Testis (tissue), 3 donors: Measurements from ENCODE around the gene SMIM35. TPM values are rescaled to one million over a fixed set of nuclear protein-coding genes. Genes with fewer than 3 reads are reported as not detected.

Source experiments
- DNase-seq: peaks from one replicate; pipeline ENCODE4 v3.0.0-alpha.2; 2019
- H3K27ac ChIP-seq, 2 donors: fragments of 200-600 bp; sonication (generic); one replicate each; pipeline ENCODE4 v1.5.1; 2019
- H3K27me3 ChIP-seq: fragments of 200-600 bp; sonication (generic); one replicate; pipeline ENCODE4 v1.5.1; 2019
- H3K36me3 ChIP-seq: fragments of 200-600 bp; sonication (generic); one replicate; pipeline ENCODE4 v1.5.1; 2017; ENCODE audit warnings: low read depth; ENCODE audit errors: missing control alignments
- H3K4me1 ChIP-seq: fragments of 200-600 bp; sonication (generic); one replicate; pipeline ENCODE4 v1.5.1; 2019
- H3K4me3 ChIP-seq, 2 donors: fragments of 200-600 bp; sonication (generic); one replicate each; pipeline ENCODE4 v1.5.1; 2017 to 2019
- H3K9me3 ChIP-seq: fragments of 200-600 bp; sonication (generic); one replicate; pipeline ENCODE4 v1.5.1; 2017
- POLR2A ChIP-seq: fragments of 450-650 bp; IDR thresholded peaks from one replicate; pipeline ENCODE4 v1.6.1; 2017; ENCODE audit warnings: antibody characterized with exemption, mild to moderate bottlenecking, moderate library complexity
- WGBS, 2 donors: methylation state at CpG; one replicate each; pipeline ENCODE4 v1.1.5; 2018; 5-methylcytosine and 5-hydroxymethylcytosine counted together
- intact Hi-C: fragments of 100-400 bp; cut with DNase I; formaldehyde crosslinking; loops from one replicate; pipeline ENCODE4 v1.15.1; 2023; ENCODE audit warnings: low total_unique reads
- polyA plus RNA-seq: library from polyadenylated mRNA; stranded (reverse); fragments of 350-450 nt; fragmentation: Illumina TruSeq; extraction: RNeasy Lipid Tissue Mini Kit (QIAGEN cat#74804); gene quantifications from one replicate; pipeline ENCODE4 v1.2.3, GENCODE V29; 2014; ENCODE audit warnings: low read depth, low replicate concordance; ENCODE audit not compliant: insufficient read depth
- total RNA-seq, 2 donors: library from RNA; depleted of rRNA; stranded (reverse); fragments of >200 nt; gene quantifications; one replicate each; pipeline ENCODE4 v1.2.3, GENCODE V29; 2016
- TF ChIP-seq, protein P1 (sequence below), 3 experiments: fragments of 450-650 bp in 2 of 3; fragments of 200-600 bp in 1 of 3; sonication (generic) in 1 of 3; IDR thresholded peaks; one replicate each; pipeline ENCODE4 v1.5.1; 2016 to 2019; ENCODE audit warnings: antibody characterized with exemption in 3 of 3, mild to moderate bottlenecking in 2 of 3, moderate library complexity in 1 of 3

SMIM35 gene
- total and polyA plus RNA-seq, 3 donors from 2014 or later = 0.17 to 0.19 TPM; not detected in 1

DNA sequence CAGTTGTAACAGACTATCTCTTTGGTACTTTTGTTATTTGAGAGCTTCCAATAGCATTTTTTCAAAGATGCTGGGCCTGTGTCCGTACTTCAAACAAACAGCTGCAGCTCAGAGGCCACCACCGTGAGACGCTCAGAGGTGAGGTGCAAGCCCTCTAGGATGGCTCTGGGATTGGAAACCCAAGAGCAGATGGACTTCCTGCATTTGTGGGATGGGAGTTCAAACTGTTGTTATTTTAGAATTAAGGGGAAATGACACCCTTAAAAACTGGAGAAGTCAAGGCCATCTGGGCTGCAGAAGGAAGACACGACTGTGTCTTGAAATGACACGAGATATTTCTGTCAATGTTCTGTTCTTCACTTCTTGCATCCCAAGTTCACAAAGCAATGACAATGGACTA, 109.7 kb downstream of the SMIM35 start:
- TF ChIP-seq, protein P1, sequence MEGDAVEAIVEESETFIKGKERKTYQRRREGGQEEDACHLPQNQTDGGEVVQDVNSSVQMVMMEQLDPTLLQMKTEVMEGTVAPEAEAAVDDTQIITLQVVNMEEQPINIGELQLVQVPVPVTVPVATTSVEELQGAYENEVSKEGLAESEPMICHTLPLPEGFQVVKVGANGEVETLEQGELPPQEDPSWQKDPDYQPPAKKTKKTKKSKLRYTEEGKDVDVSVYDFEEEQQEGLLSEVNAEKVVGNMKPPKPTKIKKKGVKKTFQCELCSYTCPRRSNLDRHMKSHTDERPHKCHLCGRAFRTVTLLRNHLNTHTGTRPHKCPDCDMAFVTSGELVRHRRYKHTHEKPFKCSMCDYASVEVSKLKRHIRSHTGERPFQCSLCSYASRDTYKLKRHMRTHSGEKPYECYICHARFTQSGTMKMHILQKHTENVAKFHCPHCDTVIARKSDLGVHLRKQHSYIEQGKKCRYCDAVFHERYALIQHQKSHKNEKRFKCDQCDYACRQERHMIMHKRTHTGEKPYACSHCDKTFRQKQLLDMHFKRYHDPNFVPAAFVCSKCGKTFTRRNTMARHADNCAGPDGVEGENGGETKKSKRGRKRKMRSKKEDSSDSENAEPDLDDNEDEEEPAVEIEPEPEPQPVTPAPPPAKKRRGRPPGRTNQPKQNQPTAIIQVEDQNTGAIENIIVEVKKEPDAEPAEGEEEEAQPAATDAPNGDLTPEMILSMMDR (IDR thresholded peaks at IDR 0.05) = no peak
- no peak for TF ChIP-seq POLR2A
- Histone ChIP-seq H3K4me3 (no peak overlapping the region), H3K4me1 (no peaks in the 10 kb centered on the region), H3K27me3 (no peaks in the 10 kb centered on the region), H3K36me3 (no peaks in the 10 kb centered on the region), H3K27ac (no peak overlapping the region), H3K9me3 (no peaks in the 10 kb centered on the region)
- WGBS, 2 donors = 82 to 93% methylated on average over 5 of the region's 5 CpGs
- no peak for DNase-seq
- intact Hi-C loops = no loop called here

- TF ChIP-seq POLR2A = no peak
- TF ChIP-seq, protein P1 (IDR thresholded peaks at IDR 0.05) = no peak
- WGBS, 2 donors = 86 to 89% methylated on average over 3 to 4 of the region's 4 CpGs
- intact Hi-C loops = no loop called here
- no peaks in the 10 kb centered on the region for H3K9me3 ChIP-seq
- H3K27ac ChIP-seq = no peak overlapping the region
- H3K36me3 ChIP-seq = no peaks in the 10 kb centered on the region
- no peaks in the 10 kb centered on the region for H3K27me3 ChIP-seq
- no peak for DNase-seq
- no peaks in the 10 kb centered on the region for H3K4me1 ChIP-seq
- no peak overlapping the region for H3K4me3 ChIP-seq
Observed at GRCh38 chr11:117976445-117976844, 110.3 kb downstream of the SMIM35 start.

DNA sequence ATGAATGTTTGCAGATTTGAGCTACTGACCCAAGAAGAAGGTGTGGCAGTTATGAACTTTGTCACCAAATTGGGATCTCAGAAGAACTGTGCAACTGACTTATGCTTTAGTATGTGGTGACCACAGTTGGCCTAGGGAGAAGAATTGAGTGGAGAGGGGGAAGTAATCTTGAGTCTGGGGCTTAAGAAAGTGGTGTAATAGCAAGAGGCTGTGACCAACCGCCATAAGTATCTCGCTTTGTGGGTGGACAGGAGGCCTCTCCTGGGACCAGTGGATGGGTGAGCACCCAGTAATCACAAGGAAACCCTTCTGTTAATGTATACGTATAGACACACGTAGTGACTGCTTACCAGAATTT, 113.3 kb downstream of the SMIM35 start:
- Histone ChIP-seq H3K27ac (no peak overlapping the region), H3K36me3 (no peaks in the 10 kb centered on the region), H3K4me3 (no peak overlapping the region), H3K9me3 (no peaks in the 10 kb centered on the region), H3K27me3 (no peaks in the 10 kb centered on the region), H3K4me1 (no peaks in the 10 kb centered on the region)
- 86 to 92% methylated on average over 4 of the region's 4 CpGs for WGBS, 2 donors
- DNase-seq = no peak
- TF ChIP-seq POLR2A = no peak
- TF ChIP-seq, protein P1 (IDR thresholded peaks at IDR 0.05) = no peak
- intact Hi-C loops = no loop called here

DNA sequence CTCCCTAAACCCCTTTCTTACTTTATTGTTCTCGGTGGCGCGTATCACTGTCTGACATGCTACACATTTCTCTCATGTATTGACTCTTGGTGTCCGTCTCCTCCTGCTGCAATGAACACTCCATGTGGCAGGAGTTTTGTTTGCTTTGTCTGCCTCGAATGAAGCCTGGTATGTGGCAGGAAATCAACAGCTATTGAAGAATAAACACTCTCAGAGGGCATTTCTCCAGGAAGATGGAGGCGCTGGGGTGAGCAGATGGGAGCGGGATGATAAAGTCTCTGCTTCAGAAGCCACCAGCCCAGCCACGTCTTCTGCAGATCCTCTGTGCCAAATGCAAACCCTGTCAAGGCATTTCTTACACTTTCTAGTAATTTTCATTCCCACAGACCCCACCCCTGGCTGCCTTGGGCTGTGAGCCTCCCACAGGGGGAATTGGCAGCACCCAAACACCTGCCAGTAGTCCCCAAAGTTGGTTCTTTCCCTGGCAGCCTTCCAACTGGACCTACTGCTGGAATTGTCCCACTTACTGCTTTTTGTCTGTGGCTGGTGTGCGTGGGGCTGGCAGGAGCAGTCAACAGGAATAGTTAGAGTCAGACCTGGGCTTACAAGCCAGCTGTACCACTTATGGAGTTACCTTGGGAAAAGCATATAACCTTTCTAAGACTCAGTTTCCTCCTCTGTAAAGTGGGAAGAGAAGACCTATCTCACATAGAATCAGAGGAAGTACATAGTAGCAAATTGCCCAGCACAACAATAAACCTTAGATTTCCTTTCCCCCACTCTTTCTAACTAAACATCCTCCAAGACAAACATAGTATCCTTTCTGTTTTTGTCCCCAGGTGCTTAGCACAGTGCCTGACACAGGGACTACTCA, 113.9 kb downstream of the SMIM35 start:
- Histone ChIP-seq H3K4me3 (no peak overlapping the region), H3K27ac (no peak overlapping the region), H3K4me1 (no peaks in the 10 kb centered on the region), H3K36me3 (no peaks in the 10 kb centered on the region), H3K9me3 (no peaks in the 10 kb centered on the region), H3K27me3 (no peaks in the 10 kb centered on the region)
- no peak for TF ChIP-seq POLR2A
- TF ChIP-seq, protein P1 (IDR thresholded peaks at IDR 0.05) = no peak
- no peak for DNase-seq
- intact Hi-C loops = no loop called here
- WGBS, 2 donors = 69 to 70% methylated on average over 9 of the region's 9 CpGs

DNA sequence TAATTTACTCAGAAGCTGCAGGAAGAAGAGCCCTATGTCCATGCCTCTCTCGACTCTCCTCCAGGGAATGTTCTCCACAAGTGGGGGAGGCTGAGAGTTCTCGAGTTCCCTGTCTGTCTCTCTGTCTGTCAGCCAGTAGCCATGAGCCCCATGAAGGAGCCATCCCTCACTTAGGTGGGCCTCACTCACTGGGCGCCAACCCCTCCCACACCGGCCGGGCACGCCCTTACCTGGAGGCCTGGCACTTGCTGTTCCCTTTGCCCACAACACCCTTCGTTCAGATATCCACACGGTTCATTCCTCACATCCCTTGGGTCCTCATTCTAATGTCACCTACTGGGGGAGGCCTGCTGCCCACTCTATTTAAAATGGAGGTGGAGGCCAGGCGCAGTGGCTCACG, 114.7 kb downstream of the SMIM35 start:
- TF ChIP-seq POLR2A = no peak
- TF ChIP-seq, protein P1 (IDR thresholded peaks at IDR 0.05) = no peak
- 79 to 91% methylated on average over 6 to 10 of the region's 10 CpGs for WGBS, 2 donors
- H3K36me3 ChIP-seq = no peaks in the 10 kb centered on the region
- H3K27me3 ChIP-seq = no peaks in the 10 kb centered on the region
- H3K4me1 ChIP-seq = no peaks in the 10 kb centered on the region
- no peak overlapping the region for H3K4me3 ChIP-seq
- no peak overlapping the region for H3K27ac ChIP-seq
- no peak for DNase-seq
- H3K9me3 ChIP-seq = no peaks in the 10 kb centered on the region
- intact Hi-C loops = no loop called here
